HUES6 (cell line): Measurements from ENCODE around the gene LMF1.

Experiments used
- H3K27ac ChIP-seq: 2 replicates; pipeline ENCODE4 v1.7.0; 2013; ENCODE audit warnings: low read depth, mild to moderate bottlenecking, low read length, inconsistent platforms
- H3K27me3 ChIP-seq: 2 replicates; pipeline ENCODE4 v1.6.1; 2013; ENCODE audit warnings: low read length; ENCODE audit not compliant: control insufficient read depth, insufficient read depth
- H3K36me3 ChIP-seq: 2 replicates; pipeline ENCODE4 v1.6.1; 2013; ENCODE audit warnings: low read length; ENCODE audit not compliant: control insufficient read depth, insufficient read depth
- H3K4me1 ChIP-seq: 2 replicates; pipeline ENCODE4 v1.6.1; 2013; ENCODE audit warnings: low read length; ENCODE audit not compliant: control insufficient read depth, insufficient read depth
- H3K4me3 ChIP-seq: 2 replicates; pipeline ENCODE4 v1.5.1; 2013; ENCODE audit warnings: low read depth, low read length
- H3K9ac ChIP-seq: one replicate; pipeline ENCODE4 v1.6.1; 2013; ENCODE audit warnings: mild to moderate bottlenecking, low read length
- H3K9me3 ChIP-seq: 2 replicates; pipeline ENCODE4 v1.6.1; 2013; ENCODE audit warnings: low read depth, low read length; ENCODE audit not compliant: control insufficient read depth, insufficient read depth

The LMF1 gene

DNA sequence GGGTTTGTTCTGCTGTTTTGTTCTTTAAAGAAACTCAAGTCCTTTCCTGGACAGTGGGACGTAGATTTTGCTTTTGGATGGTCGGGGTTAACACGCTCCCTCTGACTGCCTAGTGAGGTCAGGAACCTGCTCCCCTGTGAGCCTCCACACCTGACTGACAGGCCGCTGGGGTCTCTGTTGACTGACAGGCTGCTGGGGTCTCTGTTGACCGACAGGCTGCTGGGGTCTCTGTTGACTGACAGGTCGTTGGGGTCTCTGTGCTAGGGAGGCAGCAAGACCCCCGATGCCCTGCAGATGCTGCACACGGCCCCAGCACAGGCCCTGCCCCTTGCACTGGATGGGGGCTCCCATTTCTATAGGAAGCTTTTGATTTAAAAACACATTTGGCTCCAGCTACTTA, 33.5 kb downstream of the LMF1 start:
- H3K9me3 ChIP-seq: peaks cover 16% of the 10 kb centered on the region
- H3K4me1 ChIP-seq: no peaks in the 10 kb centered on the region
- no peak overlapping the region for H3K4me3 ChIP-seq
- H3K27me3 ChIP-seq: no peaks in the 10 kb centered on the region
- no peak overlapping the region for H3K9ac ChIP-seq
- no peak overlapping the region for H3K27ac ChIP-seq
- no peaks in the 10 kb centered on the region for H3K36me3 ChIP-seq

GRCh38 chr16:935684-936083, 35.1 kb downstream of the LMF1 start:
- no peak overlapping the region for H3K4me3 ChIP-seq
- peaks cover 3% of the 10 kb centered on the region; the same call in 1 of the 2 replicates for H3K9me3 ChIP-seq
- H3K27ac ChIP-seq: no peak overlapping the region
- no peaks in the 10 kb centered on the region for H3K4me1 ChIP-seq
- H3K36me3 ChIP-seq: no peaks in the 10 kb centered on the region
- H3K27me3 ChIP-seq: no peaks in the 10 kb centered on the region
- no peak overlapping the region for H3K9ac ChIP-seq

DNA sequence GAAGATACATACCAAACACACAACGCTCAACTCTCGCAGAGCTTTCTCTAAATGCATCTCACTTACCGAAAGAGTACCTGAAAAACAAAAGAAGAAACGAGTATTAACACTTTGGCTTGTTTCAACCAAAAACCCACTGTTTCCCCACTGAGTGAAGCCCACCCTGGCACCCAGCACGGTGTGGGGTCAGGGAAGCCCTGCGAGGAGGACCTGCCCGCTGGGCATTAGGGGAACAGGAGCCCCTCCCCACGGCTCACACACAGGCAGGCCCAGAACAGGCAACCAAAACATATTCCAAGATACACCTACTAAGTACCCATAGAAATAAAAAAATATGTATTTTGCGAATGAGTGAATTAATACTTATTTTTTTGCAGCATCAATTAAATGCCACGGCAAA, 36.6 kb downstream of the LMF1 start:
- Histone ChIP-seq H3K27ac (no peak overlapping the region), H3K27me3 (no peaks in the 10 kb centered on the region), H3K9me3 (no peaks in the 10 kb centered on the region), H3K9ac (no peak overlapping the region), H3K4me1 (peaks cover 11% of the 10 kb centered on the region), H3K36me3 (no peaks in the 10 kb centered on the region), H3K4me3 (no peak overlapping the region)

GRCh38 chr16:933581-933980, 37.2 kb downstream of the LMF1 start:
- no peaks in the 10 kb centered on the region for H3K36me3 ChIP-seq
- no peaks in the 10 kb centered on the region for H3K9me3 ChIP-seq

DNA sequence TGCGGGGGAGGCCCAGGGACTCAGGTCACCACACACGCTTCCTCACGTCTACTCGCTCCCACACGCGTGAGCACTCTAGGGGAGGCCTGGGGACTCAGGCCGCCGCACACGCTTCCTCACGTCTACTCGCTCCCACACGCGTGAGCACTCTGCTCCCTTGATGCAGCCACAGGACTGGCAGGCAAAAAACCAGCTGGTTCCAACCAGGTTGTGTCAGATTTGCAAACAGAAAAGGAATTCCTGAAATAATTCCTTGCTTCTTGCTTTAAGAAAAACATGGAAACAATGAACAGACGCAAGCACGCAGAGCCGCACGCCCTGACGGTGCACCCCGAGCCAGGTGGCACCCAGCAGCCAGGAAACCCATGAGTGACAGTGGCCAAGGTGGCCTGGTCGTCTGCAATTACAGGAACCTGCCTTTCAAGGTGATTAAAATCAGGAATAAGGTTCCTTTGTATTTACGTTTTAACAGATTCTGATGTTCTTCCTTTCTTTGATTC, 37.9 kb downstream of the LMF1 start:
- Histone ChIP-seq H3K4me3 (no peak overlapping the region), H3K27ac (no peak overlapping the region), H3K9ac (no peak overlapping the region), H3K27me3 (no peaks in the 10 kb centered on the region), H3K4me1 (peaks cover 16% of the 10 kb centered on the region), H3K9me3 (no peaks in the 10 kb centered on the region), H3K36me3 (no peaks in the 10 kb centered on the region)

More at GRCh38 chr16:933581-933980, 37.2 kb downstream of the LMF1 start:
- H3K27me3 ChIP-seq: no peaks in the 10 kb centered on the region
- no peak overlapping the region for H3K4me3 ChIP-seq
- H3K9ac ChIP-seq: no peak overlapping the region
- no peak overlapping the region for H3K27ac ChIP-seq
- peaks cover 16% of the 10 kb centered on the region for H3K4me1 ChIP-seq

GRCh38 chr16:931626-932500, 38.9 kb downstream of the LMF1 start:
- H3K9me3 ChIP-seq: peaks cover 3% of the 10 kb centered on the region

DNA sequence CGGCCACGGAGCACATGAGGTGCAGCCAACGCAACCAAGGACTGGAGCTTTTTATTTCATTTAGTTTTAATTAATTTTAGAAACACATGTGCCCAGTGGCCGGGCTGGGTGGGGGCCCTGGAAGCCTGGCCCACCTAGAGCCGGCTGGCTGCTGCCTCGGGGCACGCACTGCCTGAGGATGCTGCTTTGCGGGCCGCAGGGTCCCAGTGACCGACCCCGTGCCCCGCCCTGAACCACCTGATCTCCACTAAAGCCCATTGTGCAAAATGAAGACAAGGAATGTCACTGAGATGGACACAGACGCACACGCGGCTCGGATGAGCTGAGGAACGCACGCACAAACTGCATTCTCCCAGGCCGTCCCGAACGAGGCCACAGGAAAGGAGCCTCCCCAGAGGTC, 39.6 kb downstream of the LMF1 start:
- Histone ChIP-seq H3K27me3 (no peaks in the 10 kb centered on the region), H3K36me3 (peaks cover 2% of the 10 kb centered on the region), H3K9ac (no peak overlapping the region)

More at GRCh38 chr16:931626-932500, 38.9 kb downstream of the LMF1 start:
- Histone ChIP-seq H3K27ac (no peak overlapping the region), H3K4me1 (peaks cover 16% of the 10 kb centered on the region), H3K36me3 (no peaks in the 10 kb centered on the region), H3K4me3 (no peak overlapping the region), H3K27me3 (no peaks in the 10 kb centered on the region), H3K9ac (no peak overlapping the region)

GRCh38 chr16:930511-930910, 40.3 kb downstream of the LMF1 start:
- no peaks in the 10 kb centered on the region for H3K27me3 ChIP-seq
- H3K4me1 ChIP-seq: peaks cover 16% of the 10 kb centered on the region
- H3K9me3 ChIP-seq: peaks cover 15% of the 10 kb centered on the region
- no peak overlapping the region for H3K9ac ChIP-seq
- H3K36me3 ChIP-seq: peaks cover 3% of the 10 kb centered on the region
- no peak overlapping the region for H3K4me3 ChIP-seq
- no peak overlapping the region for H3K27ac ChIP-seq

More for the DNA sequence above, 39.6 kb downstream of the LMF1 start:
- peaks cover 10% of the 10 kb centered on the region for H3K9me3 ChIP-seq
- H3K4me3 ChIP-seq: no peak overlapping the region
- no peak overlapping the region for H3K27ac ChIP-seq
- peaks cover 16% of the 10 kb centered on the region for H3K4me1 ChIP-seq

- no peak overlapping the region for H3K27ac ChIP-seq
- H3K9me3 ChIP-seq: peaks cover 15% of the 10 kb centered on the region
- H3K9ac ChIP-seq: no peak overlapping the region
- H3K4me3 ChIP-seq: no peak overlapping the region
- H3K36me3 ChIP-seq: peaks cover 3% of the 10 kb centered on the region
- H3K4me1 ChIP-seq: peaks cover 16% of the 10 kb centered on the region
- H3K27me3 ChIP-seq: no peaks in the 10 kb centered on the region
These were observed 40.7 kb downstream of the LMF1 start for GRCh38 chr16:930076-930475.

DNA sequence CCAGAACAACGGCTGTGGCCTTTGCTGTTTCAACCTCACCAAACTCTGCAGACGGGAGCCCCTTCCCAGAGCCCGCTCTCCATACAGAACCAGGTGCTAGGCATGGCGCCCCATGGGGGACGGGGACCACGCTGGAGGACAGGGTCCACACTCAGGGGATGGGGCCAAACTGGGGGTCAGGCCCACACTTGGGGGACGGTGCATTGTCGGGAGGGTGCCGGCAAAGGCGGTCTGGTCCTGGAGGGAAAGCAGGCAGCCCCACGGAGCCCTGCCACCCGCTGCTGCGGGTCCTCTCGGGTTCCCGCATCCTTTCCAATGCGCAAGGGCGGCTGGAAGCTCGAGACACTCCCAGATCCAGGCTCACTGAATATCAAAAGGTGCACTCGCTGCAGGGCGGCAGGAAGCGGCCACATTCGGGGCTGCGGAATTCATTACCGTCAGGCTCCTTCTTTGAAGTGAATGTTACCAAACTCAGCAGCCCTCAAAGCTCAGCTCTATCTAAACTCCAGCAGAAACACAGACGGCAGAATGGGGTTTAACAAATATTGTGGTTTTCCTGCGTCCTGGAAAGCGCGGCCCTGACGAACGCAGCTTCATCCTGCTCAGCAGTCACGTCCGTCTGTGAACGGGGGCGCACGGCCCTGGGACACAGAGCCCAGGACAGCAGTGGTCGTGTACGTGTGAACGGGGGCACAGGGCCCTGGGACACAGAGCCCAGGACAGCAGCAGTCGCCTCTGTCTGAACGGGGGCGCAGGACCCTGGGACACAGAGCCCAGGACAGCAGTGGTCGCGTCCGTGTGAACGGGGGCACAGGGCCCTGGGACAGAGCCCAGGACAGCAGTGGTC, 41.3 kb downstream of the LMF1 start:
- no peak overlapping the region for H3K9ac ChIP-seq
- peaks cover 16% of the 10 kb centered on the region for H3K4me1 ChIP-seq
- peaks cover 15% of the 10 kb centered on the region for H3K9me3 ChIP-seq
- H3K36me3 ChIP-seq: peaks cover 3% of the 10 kb centered on the region
- no peaks in the 10 kb centered on the region for H3K27me3 ChIP-seq
- H3K4me3 ChIP-seq: no peak overlapping the region
- peak overlapping the region; percentile 24; the same call in 1 of the 2 replicates for H3K27ac ChIP-seq

DNA sequence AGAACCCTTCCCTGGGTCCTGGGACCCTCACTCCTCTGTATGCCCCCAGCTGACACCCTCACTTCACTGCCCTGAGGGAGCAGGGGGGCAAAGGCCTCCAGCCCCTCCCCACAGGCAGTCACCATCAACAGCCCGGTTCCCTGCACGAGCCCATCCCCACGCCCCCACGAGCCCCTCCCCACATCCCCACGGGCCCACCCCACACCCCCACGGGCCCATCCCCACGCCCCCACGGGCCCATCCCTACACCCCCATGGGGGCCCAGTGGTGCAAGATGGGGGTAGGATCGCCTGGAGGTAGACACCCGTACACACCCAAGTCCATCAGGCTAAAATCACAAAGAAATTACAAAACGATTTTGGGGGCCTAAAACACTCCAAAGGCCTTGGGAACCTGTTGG, 42.3 kb downstream of the LMF1 start:
- H3K9me3 ChIP-seq: peaks cover 16% of the 10 kb centered on the region
- no peak overlapping the region for H3K9ac ChIP-seq
- no peak overlapping the region for H3K4me3 ChIP-seq
- H3K4me1 ChIP-seq: peaks cover 16% of the 10 kb centered on the region
- no peaks in the 10 kb centered on the region for H3K27me3 ChIP-seq
- H3K36me3 ChIP-seq: peaks cover 3% of the 10 kb centered on the region
- H3K27ac ChIP-seq: no peak overlapping the region
